Nephron (organoid): ENCODE measurements around the gene PRKCH.

Source experiments
- H3K27ac Mint-ChIP-seq, 3 experiments: 2 replicates each; pipeline ENCODE4 v1.8.0; 2020; ENCODE audit warnings: mixed read lengths in 3 of 3, mild to moderate bottlenecking in 2 of 3, moderate library complexity in 1 of 3
- H3K27me3 Mint-ChIP-seq: 2 replicates; pipeline ENCODE4 v1.8.0; 2021; ENCODE audit warnings: low read depth, mild to moderate bottlenecking, moderate library complexity, mixed read lengths
- H3K36me3 Mint-ChIP-seq: 2 replicates; pipeline ENCODE4 v1.8.0; 2020; ENCODE audit warnings: low read depth, mixed read lengths
- H3K4me1 Mint-ChIP-seq: 2 replicates; pipeline ENCODE4 v1.8.0; 2020; ENCODE audit warnings: mixed read lengths
- H3K4me3 Mint-ChIP-seq, 3 experiments: 2 replicates each; pipeline ENCODE4 v1.8.0; 2020; ENCODE audit warnings: mild to moderate bottlenecking in 3 of 3, mixed read lengths in 3 of 3, moderate library complexity in 2 of 3
- H3K9me3 Mint-ChIP-seq: 2 replicates; pipeline ENCODE4 v1.8.0; 2020; ENCODE audit warnings: mixed read lengths
- TF ChIP-seq, protein P1 (sequence below), 3 experiments: fragments of 200-600 bp; sonication (generic); IDR thresholded peaks; one replicate each; pipeline ENCODE4 v1.5.0; 2021; ENCODE audit warnings: antibody characterized with exemption in 3 of 3; ENCODE audit not compliant: unreplicated experiment in 3 of 3

PRKCH gene

DNA sequence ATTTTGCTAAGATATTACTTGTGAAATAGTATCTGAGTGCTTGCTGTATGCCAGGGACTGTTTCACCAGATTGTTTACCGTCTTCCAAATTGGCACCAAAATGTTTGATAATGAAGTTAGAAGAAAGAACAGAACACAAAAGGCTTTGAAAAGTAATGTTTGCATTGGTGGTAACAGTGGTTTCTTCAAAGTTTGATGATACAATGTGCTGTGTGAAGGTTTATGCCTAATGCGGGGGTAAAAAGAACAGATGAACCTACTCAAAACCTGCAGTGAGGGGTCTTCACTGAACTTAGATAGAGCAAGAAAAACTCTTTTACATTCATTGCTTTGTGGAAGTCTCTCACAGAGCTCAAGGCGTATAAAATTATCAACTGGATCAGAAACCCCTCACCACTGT lies 76.2 kb downstream of the PRKCH start:
- no peak overlapping the region for H3K4me3 Mint-ChIP-seq

DNA sequence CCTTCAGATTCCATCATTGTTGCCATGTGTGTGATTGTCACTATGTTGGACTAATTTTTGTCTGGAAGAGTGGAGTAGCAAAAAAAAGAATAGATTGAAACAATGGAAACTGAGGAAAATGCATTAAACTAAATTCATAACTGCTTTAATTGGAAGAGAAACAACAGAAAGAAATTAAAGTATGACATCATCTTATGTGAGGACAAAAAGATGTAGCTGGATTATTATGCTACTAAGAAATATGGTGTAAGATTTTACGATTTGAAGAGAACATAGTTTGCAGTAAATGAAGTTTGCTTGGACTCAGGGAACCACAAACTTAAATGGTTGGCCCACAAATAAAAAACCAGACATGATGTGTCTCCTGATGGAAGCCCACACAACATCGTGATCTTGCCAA lies 76.8 kb downstream of the PRKCH start:
- peaks cover 7% of the 10 kb centered on the region for H3K27me3 Mint-ChIP-seq
- no peaks in the 10 kb centered on the region for H3K36me3 Mint-ChIP-seq
- H3K9me3 Mint-ChIP-seq = no peaks in the 10 kb centered on the region
- TF ChIP-seq, protein P1, sequence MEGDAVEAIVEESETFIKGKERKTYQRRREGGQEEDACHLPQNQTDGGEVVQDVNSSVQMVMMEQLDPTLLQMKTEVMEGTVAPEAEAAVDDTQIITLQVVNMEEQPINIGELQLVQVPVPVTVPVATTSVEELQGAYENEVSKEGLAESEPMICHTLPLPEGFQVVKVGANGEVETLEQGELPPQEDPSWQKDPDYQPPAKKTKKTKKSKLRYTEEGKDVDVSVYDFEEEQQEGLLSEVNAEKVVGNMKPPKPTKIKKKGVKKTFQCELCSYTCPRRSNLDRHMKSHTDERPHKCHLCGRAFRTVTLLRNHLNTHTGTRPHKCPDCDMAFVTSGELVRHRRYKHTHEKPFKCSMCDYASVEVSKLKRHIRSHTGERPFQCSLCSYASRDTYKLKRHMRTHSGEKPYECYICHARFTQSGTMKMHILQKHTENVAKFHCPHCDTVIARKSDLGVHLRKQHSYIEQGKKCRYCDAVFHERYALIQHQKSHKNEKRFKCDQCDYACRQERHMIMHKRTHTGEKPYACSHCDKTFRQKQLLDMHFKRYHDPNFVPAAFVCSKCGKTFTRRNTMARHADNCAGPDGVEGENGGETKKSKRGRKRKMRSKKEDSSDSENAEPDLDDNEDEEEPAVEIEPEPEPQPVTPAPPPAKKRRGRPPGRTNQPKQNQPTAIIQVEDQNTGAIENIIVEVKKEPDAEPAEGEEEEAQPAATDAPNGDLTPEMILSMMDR (IDR thresholded peaks at IDR 0.05; ENCODE audit: unreplicated experiment in 3 of 3) = no peak
- H3K27ac Mint-ChIP-seq = no peak overlapping the region
- no peaks in the 10 kb centered on the region for H3K4me1 Mint-ChIP-seq
- H3K4me3 Mint-ChIP-seq = no peak overlapping the region

More for the DNA sequence above, 76.2 kb downstream of the PRKCH start:
- Mint-ChIP-seq H3K36me3 (no peaks in the 10 kb centered on the region), H3K27me3 (peaks cover 7% of the 10 kb centered on the region), H3K9me3 (no peaks in the 10 kb centered on the region), H3K27ac (no peak overlapping the region), H3K4me1 (no peaks in the 10 kb centered on the region)
- TF ChIP-seq, protein P1 (IDR thresholded peaks at IDR 0.05; ENCODE audit: unreplicated experiment in 3 of 3) = no peak

DNA sequence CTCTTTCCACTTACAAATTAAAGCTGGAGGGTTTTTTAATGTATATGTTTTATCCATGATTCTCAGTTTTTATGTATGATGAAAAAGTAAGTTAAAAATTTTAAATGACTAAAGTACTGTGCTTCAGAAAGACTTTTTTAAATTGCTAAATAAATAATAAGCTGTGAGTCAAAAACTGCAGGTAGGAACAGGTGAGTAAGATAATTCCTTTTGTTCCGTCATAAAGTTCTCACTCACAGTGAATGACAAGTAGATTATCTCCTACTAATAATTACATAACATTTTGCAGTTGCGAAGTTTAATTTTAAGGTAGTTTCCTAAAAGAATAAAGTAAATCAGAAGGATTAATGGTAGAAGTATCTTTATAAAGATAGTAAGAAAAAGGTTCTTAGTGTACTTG lies 78.0 kb downstream of the PRKCH start:
- TF ChIP-seq, protein P1 (IDR thresholded peaks at IDR 0.05; ENCODE audit: unreplicated experiment in 3 of 3) = no peak
- Mint-ChIP-seq H3K27me3 (peaks cover 7% of the 10 kb centered on the region), H3K4me3 (no peak overlapping the region), H3K9me3 (no peaks in the 10 kb centered on the region), H3K27ac (no peak overlapping the region), H3K36me3 (no peaks in the 10 kb centered on the region), H3K4me1 (no peaks in the 10 kb centered on the region)

DNA sequence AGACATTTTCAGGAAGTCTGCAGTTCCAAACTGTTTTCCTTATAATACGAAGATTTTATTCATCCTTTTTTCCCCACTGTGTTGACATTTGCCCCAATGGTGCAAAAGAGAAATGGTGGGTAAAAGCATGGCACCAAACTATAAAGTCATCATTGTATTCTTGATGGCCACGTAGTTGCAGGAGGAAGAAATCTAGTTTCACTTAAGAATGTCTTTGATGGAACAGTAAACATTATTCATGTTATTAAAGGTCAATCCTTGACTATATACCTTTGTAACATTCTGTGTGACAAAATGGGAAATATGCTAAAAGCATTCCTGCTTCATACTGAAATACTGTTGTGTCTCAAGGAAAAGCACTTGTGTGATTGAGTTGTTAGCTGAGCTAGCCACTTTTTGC lies 80.1 kb downstream of the PRKCH start:
- no peak overlapping the region for H3K4me3 Mint-ChIP-seq
- peaks cover 6% of the 10 kb centered on the region for H3K27me3 Mint-ChIP-seq
- no peaks in the 10 kb centered on the region for H3K36me3 Mint-ChIP-seq
- TF ChIP-seq, protein P1 (IDR thresholded peaks at IDR 0.05; ENCODE audit: unreplicated experiment in 3 of 3) = no peak
- H3K4me1 Mint-ChIP-seq = peaks cover 6% of the 10 kb centered on the region
- no peaks in the 10 kb centered on the region for H3K9me3 Mint-ChIP-seq
- no peak overlapping the region for H3K27ac Mint-ChIP-seq

DNA sequence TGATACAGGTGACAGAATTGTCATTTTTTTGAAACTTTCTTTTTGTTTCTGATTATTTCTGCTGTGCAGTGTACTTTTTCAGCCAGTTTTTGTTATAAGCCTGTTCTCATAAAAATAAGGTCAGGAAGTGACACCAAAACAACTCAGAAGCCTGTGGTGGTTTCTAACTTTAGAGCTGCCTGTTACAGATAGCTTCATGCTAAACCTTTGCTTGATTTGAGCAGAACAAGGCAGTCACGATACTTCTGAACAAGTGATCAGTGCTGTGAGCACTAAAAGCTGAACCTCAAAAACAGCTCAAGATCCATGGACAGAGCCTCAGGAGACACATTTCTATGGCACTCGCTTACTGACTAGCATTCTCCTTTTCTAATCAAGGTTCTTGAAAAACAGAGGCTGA lies 82.0 kb downstream of the PRKCH start:
- TF ChIP-seq, protein P1 (IDR thresholded peaks at IDR 0.05; ENCODE audit: unreplicated experiment in 3 of 3) = no peak
- Mint-ChIP-seq H3K4me1 (peaks cover 6% of the 10 kb centered on the region), H3K9me3 (no peaks in the 10 kb centered on the region), H3K4me3 (no peak overlapping the region), H3K27ac (no peak overlapping the region), H3K27me3 (peaks cover 2% of the 10 kb centered on the region), H3K36me3 (no peaks in the 10 kb centered on the region)

DNA sequence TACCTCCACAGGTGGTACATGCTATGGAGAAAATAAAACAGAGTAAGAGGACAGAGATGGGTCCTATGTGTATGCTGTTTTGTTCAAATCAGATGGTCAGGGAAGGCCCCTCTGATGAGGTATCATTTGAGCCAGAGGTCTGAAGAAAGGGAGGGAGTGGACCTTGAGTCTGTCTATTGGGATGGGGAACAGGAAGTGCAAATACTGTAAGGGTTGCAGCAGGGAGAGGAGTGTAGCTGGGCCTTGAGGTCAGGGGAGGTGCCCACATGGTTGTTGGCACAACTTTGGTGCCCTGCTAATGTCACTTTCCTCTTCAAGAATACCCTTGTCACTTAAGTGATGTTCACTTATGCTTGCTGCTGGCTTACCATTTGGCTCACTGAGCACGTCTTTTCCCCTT lies 83.3 kb downstream of the PRKCH start:
- Mint-ChIP-seq H3K9me3 (no peaks in the 10 kb centered on the region), H3K27ac (no peak overlapping the region), H3K36me3 (no peaks in the 10 kb centered on the region), H3K27me3 (no peaks in the 10 kb centered on the region), H3K4me1 (peaks cover 6% of the 10 kb centered on the region), H3K4me3 (no peak overlapping the region)
- TF ChIP-seq, protein P1 (IDR thresholded peaks at IDR 0.05; ENCODE audit: unreplicated experiment in 3 of 3) = no peak
